Transverse colon (tissue), 3 donors: ENCODE data around the gene CCDC112.

Experiments
- POLR2A ChIP-seq: fragments of 450-650 bp; IDR thresholded peaks from one replicate; pipeline ENCODE4 v1.6.1; 2016; ENCODE audit warnings: antibody characterized with exemption, mild to moderate bottlenecking, moderate library complexity
- TF ChIP-seq, protein P1 (sequence below), 5 experiments: fragments of 200-600 bp in 3 of 5; fragments of 450-650 bp in 2 of 5; sonication (generic) in 3 of 5; IDR thresholded peaks; 1 replicate in 2 of 5; 2 replicates in 3 of 5; pipeline ENCODE4 v1.5.1; 2016 to 2017; ENCODE audit warnings: antibody characterized with exemption in 5 of 5, inconsistent platforms in 3 of 5, mild to moderate bottlenecking in 2 of 5, moderate library complexity in 1 of 5

DNA sequence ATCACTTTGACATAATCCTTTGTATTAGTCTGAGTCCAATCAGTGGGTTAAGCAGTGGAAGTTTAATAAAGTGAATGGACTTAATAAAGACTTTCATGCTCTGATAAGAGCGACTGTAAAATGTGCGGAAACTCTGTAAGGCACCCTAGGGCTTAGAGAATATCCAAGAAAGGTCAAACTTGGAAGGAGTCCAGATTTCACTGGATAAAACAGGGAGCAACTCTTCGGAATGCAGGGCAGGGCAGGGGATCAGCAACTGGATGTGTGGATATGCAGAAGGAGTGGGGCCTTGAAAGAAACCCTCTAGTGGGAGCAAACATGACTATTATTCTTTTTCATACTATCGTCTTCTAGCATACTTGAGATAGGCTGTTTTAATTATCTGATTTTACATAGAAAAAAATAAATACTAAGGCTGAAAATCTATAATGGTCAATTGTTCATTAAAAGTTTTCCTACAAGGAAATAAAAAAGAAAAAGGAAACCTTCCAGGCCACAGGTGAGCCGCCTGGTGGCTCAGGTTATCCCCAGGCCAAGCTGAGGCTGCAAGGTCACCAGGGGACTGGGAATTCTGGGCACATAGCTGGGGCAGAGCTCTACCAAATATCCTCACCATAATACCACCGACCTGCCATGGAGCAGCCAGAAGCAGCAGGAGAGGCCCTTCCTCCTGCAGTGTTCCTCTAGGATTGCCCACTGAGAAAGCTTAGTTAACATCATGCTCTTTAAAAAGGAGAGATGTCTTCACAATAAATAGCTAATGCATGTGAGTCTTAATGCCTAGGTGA is 46.3 kb upstream of the CCDC112 start:
- TF ChIP-seq POLR2A: no peak
- TF ChIP-seq, protein P1, sequence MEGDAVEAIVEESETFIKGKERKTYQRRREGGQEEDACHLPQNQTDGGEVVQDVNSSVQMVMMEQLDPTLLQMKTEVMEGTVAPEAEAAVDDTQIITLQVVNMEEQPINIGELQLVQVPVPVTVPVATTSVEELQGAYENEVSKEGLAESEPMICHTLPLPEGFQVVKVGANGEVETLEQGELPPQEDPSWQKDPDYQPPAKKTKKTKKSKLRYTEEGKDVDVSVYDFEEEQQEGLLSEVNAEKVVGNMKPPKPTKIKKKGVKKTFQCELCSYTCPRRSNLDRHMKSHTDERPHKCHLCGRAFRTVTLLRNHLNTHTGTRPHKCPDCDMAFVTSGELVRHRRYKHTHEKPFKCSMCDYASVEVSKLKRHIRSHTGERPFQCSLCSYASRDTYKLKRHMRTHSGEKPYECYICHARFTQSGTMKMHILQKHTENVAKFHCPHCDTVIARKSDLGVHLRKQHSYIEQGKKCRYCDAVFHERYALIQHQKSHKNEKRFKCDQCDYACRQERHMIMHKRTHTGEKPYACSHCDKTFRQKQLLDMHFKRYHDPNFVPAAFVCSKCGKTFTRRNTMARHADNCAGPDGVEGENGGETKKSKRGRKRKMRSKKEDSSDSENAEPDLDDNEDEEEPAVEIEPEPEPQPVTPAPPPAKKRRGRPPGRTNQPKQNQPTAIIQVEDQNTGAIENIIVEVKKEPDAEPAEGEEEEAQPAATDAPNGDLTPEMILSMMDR (IDR thresholded peaks at IDR 0.05): no peak
